ENCODE results near the gene PPP1R1C.

PPP1R1C gene

GRCh38 chr2:182115258-182115657, 129.6 kb downstream of the PPP1R1C start:
- DNase-seq, result no peak

- DNase-seq, result no peak
Observed at GRCh38 chr2:182116774-182117173, 131.1 kb downstream of the PPP1R1C start.

- no peak for DNase-seq
Observed at GRCh38 chr2:182117196-182117595, 131.5 kb downstream of the PPP1R1C start.

DNA sequence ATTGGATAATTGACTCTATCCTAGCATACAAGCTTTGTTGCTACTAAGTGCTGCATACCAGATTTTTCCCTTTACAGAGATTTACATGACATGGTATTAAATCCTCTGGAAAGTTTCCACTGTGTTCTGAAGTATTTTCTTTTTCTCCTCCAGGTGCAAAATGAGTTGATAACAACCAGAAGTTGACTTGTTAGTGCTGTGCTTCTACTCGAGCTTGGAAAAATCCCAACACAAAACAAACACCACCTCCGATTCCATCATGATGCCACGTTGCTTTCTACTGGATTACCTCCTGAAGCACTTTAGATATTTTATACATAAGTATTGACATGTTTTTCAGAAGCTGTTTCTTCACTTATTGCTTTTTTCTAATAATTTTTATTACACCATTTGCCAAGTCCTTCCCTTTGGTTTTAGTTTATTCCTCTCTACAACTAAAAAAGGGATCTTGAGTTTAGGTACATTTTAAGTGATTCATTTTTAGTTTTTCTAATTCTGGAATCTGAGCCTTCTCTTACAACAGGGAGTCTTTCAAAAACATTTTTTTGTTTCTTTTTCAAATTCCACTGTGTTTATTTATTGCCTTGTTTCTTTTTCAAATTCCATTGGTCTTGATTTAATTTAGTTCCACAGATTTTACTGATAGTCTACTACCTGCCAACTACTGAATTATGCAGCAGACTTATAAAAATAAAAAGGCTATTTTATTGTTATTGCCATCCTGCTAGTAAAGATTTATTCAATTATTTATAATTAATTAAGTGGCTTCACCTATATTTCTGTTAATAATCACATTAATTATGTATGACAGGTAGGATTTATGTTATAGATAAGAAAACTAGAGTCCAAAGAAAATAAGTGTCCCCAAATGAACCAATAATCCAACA, 143.4 kb downstream of the PPP1R1C start:
- no peak for DNase-seq

DNA sequence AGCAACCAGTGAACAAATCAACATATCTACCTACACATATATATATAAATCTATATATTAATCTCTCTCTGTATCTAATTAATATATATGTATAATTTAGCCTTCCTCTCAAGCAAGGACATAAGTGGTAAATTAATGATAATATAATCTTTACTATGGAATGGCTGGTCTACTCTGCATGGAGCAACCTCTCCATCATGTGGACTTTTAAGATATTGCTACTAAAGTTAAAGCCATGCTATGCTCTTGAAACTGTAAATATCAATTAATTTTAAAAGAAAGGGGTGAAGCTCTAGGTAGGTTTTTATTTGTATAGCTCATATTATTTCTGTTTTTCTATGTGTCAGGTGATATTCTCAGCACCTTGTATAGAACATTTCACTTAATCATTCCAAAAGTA, 147.0 kb downstream of the PPP1R1C start:
- no peak for DNase-seq

GRCh38 chr2:182133195-182133891, 147.7 kb downstream of the PPP1R1C start:
- no peak for DNase-seq

GRCh38 chr2:182134201-182134600, 148.5 kb downstream of the PPP1R1C start:
- DNase-seq, result no peak

DNA sequence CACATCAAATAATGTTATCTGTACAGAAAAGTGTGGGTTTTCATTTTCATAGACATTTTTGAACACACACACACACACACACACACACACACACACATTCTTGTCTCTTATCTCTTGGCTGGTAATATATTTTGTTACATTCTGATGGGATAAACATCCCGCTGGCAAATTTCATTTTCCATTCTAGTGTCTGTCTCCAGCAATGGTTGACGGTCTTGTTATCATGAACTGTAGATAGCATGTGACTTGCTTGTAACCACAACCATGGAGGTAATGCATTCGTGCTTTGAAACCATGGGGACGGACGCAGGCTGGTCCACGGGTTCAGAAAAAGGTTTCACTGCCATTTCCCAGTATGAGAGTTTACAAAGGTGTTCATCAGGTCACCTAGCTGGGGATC, 156.4 kb downstream of the PPP1R1C start:
- no peak for DNase-seq

DNA sequence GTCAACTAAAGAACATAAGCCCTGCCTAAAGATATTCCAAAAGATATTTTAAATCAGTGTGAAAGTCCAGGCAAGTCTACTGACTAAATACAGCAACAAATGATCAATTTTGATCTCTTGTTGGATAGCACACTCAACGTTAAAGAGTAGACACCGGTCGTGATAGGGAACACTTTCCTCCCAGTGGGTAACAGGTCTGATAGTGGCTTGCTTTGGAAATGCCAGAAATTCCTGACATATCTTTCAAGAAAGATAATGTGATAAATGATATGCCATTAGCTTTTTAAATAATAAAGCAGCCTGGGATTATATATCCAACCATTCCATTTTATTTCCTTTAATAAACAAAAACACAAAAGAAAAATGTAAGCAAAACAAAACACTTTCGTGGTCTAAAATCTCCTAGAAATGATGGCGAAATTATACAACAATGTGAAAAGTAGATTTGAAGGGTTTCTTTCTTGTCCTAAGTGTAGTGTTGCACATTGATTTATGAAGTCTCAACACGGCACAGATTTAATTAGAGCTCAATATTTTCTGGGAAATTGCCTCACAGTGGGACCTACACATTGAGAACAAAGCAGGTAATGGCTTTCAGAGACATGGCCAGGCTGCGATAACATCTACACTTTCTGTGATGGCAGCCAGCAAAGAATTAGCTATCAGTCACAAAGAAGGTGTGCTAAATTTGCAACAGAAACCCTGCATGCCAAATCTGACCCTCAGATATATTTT, 158.6 kb downstream of the PPP1R1C start:
- DNase-seq, result no peak

GRCh38 chr2:182144776-182145165, 159.1 kb downstream of the PPP1R1C start:
- no peak for DNase-seq

- no peak for DNase-seq
Observed at GRCh38 chr2:182148344-182148743, 162.7 kb downstream of the PPP1R1C start.

GRCh38 chr2:182163878-182164277, 178.2 kb downstream of the PPP1R1C start:
- no peak for DNase-seq

- no peak for DNase-seq
Observed at GRCh38 chr2:182164686-182165085, 179.0 kb downstream of the PPP1R1C start.

DNA sequence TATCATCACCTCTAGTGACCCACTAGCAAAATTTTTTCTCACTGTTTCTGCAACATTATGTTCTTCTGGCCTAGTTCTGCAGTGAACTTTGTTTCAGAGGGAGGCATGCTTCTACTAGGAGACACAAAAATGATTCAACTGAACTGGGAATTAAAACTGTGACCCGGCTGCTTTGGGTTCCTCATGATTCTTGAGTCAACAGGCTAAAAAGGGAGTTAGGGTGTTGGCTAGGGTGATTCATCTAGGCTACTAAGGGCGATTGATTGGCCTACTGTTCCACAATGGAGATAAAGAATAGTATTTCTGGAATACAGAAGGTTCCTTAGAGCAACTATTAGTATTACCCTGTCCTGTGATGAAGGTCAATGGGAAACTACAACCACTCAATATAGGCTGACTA, 179.5 kb downstream of the PPP1R1C start:
- no peak for DNase-seq

- no peak for DNase-seq
Observed at GRCh38 chr2:182166406-182166805, 180.8 kb downstream of the PPP1R1C start.

GRCh38 chr2:182166841-182167240, 181.2 kb downstream of the PPP1R1C start:
- DNase-seq, result no peak
